Right lobe of liver (tissue), 6 donors: Measurements from ENCODE around the gene ZNF618. TPM values are rescaled to one million over a fixed set of nuclear protein-coding genes. Genes with fewer than 3 reads are reported as not detected.

Experiments used
- ATAC-seq, 4 donors: fragments of 200-7000 bp; cut with Tn5 transposase; one replicate each; pipeline ENCODE4 v1.9.1; 2020; ENCODE audit warnings: mild to moderate bottlenecking in 4 of 4, moderate library complexity in 4 of 4
- DNase-seq, 3 donors: peaks; one replicate each; pipeline ENCODE4 v3.0.0-alpha.2; 2020
- H3K27ac ChIP-seq, 3 donors: fragments of 200-600 bp; one replicate each; pipeline ENCODE4 v1.8.0; 2022
- H3K27me3 ChIP-seq, 2 donors: fragments of 200-600 bp; one replicate each; pipeline ENCODE4 v1.8.0; 2022
- H3K36me3 ChIP-seq, 4 donors: fragments of 200-600 bp; sonication (generic) in 1 of 4; one replicate each; pipeline versions ENCODE4 v1.5.1 to v1.8.0; 2017 to 2022; ENCODE audit warnings: control low read depth in 1 of 4
- H3K4me1 ChIP-seq, 4 donors: fragments of 200-600 bp; sonication (generic) in 1 of 4; one replicate each; pipeline versions ENCODE4 v1.5.1 to v1.8.0; 2017 to 2022; ENCODE audit warnings: control low read depth in 1 of 4
- H3K4me3 ChIP-seq, 3 donors: fragments of 200-600 bp; one replicate each; pipeline ENCODE4 v1.8.0; 2022
- H3K9me3 ChIP-seq, 4 donors: fragments of 200-600 bp; sonication (generic) in 1 of 4; one replicate each; pipeline versions ENCODE4 v1.5.1 to v1.8.0; 2017 to 2022; ENCODE audit warnings: control low read depth in 1 of 4
- CTCF ChIP-seq, 4 donors: fragments of 200-600 bp in 3 of 4; fragments of 450-650 bp in 1 of 4; IDR thresholded peaks; one replicate each; pipeline versions ENCODE4 v1.5.1 to v1.8.0; 2016 to 2022; ENCODE audit warnings: antibody characterized with exemption in 4 of 4, mild to moderate bottlenecking in 2 of 4
- POLR2A ChIP-seq: fragments of 450-650 bp; IDR thresholded peaks from one replicate; pipeline ENCODE4 v1.6.1; 2017; ENCODE audit warnings: antibody characterized with exemption, mild to moderate bottlenecking
- WGBS: methylation state at CpG from one replicate; pipeline ENCODE4 v1.1.6; 2018; ENCODE audit warnings: low coverage, low lambda C conversion rate; ENCODE audit not compliant: insufficient coverage; ENCODE audit errors: missing lambda C conversion rate; 5-methylcytosine and 5-hydroxymethylcytosine counted together
- intact Hi-C, 2 donors: fragments of 100-400 bp; cut with DNase I; formaldehyde crosslinking; loops; one replicate each; pipeline versions ENCODE4 v1.11.2 to v1.14.1; 2022
- total RNA-seq, 6 experiments: library from RNA; depleted of rRNA in 2 of 6; stranded (reverse); fragments of >200 nt in 2 of 6; fragmentation: NEBNext Ultra II Directional in 3 of 6; extraction: Animal tissue kit (Norgen Biotek cat#: 25700) in 3 of 6; gene quantifications; one replicate each; pipeline versions ENCODE4 v1.1.0 to v1.2.4, GENCODE V29; 2016 to 2023
- donor health status: DM: no; HTN: yes; CAD: no.
- donor health status: DM: no; HTN: no; CAD: no.
- donor health status: DM: no; HTN: no; CAD: no.
- donor health status: DM: no; HTN: yes; CAD: no.
- donor health status: DM: no; HTN: yes; CAD: no.

ZNF618 gene
- total RNA-seq, 6 experiments from 2014 or later: 2.9 to 7.9 (median 6.0) TPM

GRCh38 chr9:113989714-113990569, 113.8 kb downstream of the ZNF618 start:
- DNase-seq (no peak), ATAC-seq (no peak)
- Histone ChIP-seq H3K27ac (peak overlapping the region; percentile 37 to 78 (median 69)), H3K36me3 (no peaks in the 10 kb centered on the region), H3K4me3 (no peak overlapping the region), H3K9me3 (no peaks in the 10 kb centered on the region), H3K4me1 (peaks cover 0 to 72% (median 40%) of the 10 kb centered on the region in 4 donors), H3K27me3 (no peaks in the 10 kb centered on the region)
- TF ChIP-seq CTCF (IDR thresholded peaks at IDR 0.05) (no peak), POLR2A (no peak)
- intact Hi-C loops: no loop called here
- WGBS: 67% methylated on average over 5 of the region's 5 CpGs

- WGBS: 80% methylated on average over 2 of the region's 8 CpGs
- H3K27ac ChIP-seq: peak overlapping the region in 2 of 3 donors; percentile 69 to 78
- H3K36me3 ChIP-seq: no peaks in the 10 kb centered on the region
- H3K4me3 ChIP-seq: no peak overlapping the region
- DNase-seq: no peak
- ATAC-seq: no peak
- no peak for TF ChIP-seq CTCF (IDR thresholded peaks at IDR 0.05)
- no peak for TF ChIP-seq POLR2A
- no peaks in the 10 kb centered on the region for H3K9me3 ChIP-seq
- H3K4me1 ChIP-seq: peaks cover 0 to 74% (median 42%) of the 10 kb centered on the region in 4 donors
- H3K27me3 ChIP-seq: no peaks in the 10 kb centered on the region
- intact Hi-C loops: no loop called here
These were observed 114.4 kb downstream of the ZNF618 start for GRCh38 chr9:113990570-113990907.

DNA sequence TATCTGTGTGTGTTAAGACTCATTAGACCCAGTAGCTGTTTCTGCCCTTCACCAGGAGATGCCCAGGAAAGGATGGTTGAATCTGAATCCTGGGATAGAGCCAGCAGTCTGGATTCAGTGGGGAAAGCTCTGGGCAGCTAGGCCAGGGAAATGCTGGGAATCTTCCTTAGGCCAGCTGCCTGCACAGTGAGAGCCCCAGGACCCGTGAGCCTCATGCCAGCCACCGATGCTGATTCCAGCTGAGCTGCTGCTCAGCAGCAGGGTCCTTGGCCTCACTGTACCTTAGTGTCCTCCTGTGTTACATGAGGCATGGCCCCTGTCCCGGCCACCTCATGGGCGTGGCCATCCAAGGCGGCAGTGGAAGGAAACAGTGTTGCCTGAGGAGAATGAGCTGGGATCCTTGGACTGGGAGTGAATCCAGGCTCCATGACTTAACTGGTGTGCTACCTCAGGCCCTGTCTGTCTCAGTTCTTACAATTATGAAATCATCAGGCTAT, 114.9 kb downstream of the ZNF618 start:
- ATAC-seq (no peak), DNase-seq (no peak)
- no peaks in the 10 kb centered on the region for H3K36me3 ChIP-seq
- no peaks in the 10 kb centered on the region for H3K9me3 ChIP-seq
- intact Hi-C loops: no loop called here
- no peak overlapping the region for H3K27ac ChIP-seq
- peaks cover 0 to 79% (median 42%) of the 10 kb centered on the region in 4 donors for H3K4me1 ChIP-seq
- 100% methylated on average over 1 of the region's 5 CpGs for whole genome bisulfite sequencing
- H3K27me3 ChIP-seq: no peaks in the 10 kb centered on the region
- TF ChIP-seq CTCF (IDR thresholded peaks at IDR 0.05) (no peak), POLR2A (no peak)
- H3K4me3 ChIP-seq: no peak overlapping the region

DNA sequence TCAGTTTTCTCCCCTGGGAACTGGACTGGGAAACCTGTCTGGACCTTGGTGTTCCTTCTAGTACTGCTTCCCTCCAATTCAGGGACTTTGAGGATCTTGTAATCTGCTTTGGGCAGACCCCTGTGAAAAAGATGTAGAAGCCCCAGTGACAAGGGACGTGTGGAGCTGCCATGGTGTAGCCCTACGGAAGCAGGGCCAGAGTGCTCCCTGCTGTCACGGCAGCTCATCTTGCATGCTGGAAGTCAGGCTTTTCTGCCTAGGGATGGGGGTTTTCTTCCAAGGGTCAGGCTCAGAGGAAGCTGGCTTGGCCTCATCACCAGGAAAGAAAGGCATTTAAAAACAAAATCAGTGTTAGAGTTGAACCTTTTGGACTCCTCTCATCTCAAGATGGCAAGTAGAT, 115.6 kb downstream of the ZNF618 start:
- Histone ChIP-seq H3K27ac (peak overlapping the region in 2 of 3 donors; percentile 19 to 68), H3K4me1 (peaks cover 0 to 86% (median 42%) of the 10 kb centered on the region in 4 donors)

More for the DNA sequence above, 115.6 kb downstream of the ZNF618 start:
- 89% methylated on average over 2 of the region's 3 CpGs for WGBS
- H3K27me3 ChIP-seq: no peaks in the 10 kb centered on the region
- no peak for ATAC-seq
- DNase-seq: no peak
- intact Hi-C loops: no loop called here
- H3K9me3 ChIP-seq: no peaks in the 10 kb centered on the region
- no peaks in the 10 kb centered on the region for H3K36me3 ChIP-seq
- TF ChIP-seq POLR2A (no peak), CTCF (IDR thresholded peaks at IDR 0.05) (no peak)
- no peak overlapping the region for H3K4me3 ChIP-seq
